GM18517 (cell line): Measurements from ENCODE around the gene MLX.
"Not testable (repeated sequence)": the region's sequence is repeated elsewhere in the genome, so short reads cannot be mapped to it uniquely, and the experiment has no call there.

Source experiments
- ATAC-seq: cut with Tn5 transposase; IDR thresholded peaks from one replicate; pipeline ENCODE4 v1.9.1; 2021; ENCODE audit warnings: mild to moderate bottlenecking, moderate library complexity; ENCODE audit not compliant: unreplicated experiment

Gene MLX

GRCh38 chr17:42577532-42578281 is 10.8 kb downstream of the MLX start, which contains the start of gene PSMC3IP:
Gene PSMC3IP (minus strand): TSS chr17:42577729. CDS start chr17:42577686, 43 bp downstream.
- peak; percentile 51 for ATAC-seq

DNA sequence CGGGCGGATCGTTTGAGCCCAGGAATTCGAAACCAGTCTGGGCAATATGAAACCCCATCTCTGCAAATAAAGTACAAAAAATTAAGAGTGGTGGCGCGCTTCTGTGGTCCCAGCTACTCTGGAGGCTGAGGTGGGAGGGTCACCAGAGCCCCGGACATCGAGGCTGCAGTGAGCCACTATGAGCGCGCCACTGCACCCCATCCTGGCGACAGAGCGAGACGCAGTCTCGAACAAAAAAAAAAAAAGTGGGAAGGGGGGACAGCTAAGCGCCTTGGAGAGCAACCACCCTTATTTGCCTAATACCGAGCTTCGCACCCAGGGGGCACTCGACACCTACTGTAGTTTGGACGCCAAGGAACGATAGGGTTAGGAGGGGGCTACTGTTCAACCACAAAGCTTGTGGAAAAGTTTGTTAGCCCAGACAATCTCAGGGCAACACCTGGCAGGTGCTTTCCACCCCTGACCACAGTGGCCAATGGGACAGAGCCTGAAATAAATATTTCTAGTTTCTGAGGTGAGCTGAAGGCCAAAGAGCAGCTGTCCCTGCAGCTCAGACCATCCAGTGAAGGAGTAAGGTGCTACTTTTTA is 11.5 kb downstream of the MLX start:
- ATAC-seq, result peak; percentile 58

- ATAC-seq, result no peak
These were observed 13.1 kb downstream of the MLX start for GRCh38 chr17:42579794-42580551.

DNA sequence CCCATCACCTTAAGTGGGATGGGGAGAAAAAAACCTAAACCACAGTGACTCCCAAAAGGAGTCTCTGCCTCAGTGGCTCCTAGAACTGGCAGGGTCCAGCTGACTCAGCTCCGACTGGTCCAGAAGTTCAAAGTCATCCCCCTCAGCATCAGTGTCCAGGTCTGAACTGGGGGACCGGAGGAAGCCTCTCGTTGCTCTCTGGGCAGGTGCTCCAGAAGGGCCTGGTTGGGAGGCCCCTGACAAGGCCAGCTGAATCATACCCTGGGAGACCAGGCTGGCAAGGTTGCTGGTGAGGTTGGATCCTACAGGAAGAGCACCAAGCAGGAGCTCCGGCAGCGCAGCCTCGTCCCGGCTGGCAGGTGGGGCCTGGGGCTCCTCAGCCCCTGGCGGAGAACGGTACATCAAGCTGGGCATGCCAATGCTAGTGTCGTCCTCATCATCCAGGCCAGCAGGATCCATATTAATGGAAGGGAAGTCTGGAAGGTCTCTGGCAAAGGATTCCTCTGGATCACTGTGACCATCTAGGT is 14.9 kb downstream of the MLX start:
- ATAC-seq, result no peak

- ATAC-seq, result no peak
These were observed 18.0 kb downstream of the MLX start for GRCh38 chr17:42584880-42585279.

DNA sequence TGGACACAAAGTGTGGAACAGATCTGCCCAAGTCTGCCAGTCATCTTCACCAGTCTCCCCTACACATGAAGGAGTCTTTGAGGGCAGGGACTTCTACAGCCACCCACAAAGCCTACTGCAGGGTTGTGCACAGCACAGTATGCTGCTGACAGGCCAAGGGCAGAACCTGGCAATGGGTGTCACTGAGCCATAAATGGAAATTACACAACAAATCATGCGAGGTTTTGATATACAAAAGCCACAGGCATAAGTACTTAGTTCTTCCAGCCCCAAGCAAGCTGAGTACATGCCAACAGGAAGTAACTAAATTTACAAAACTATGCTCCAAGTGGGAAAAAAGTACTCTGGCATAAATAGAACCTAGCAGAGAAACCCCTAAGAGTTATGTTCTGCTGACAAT is 18.5 kb downstream of the MLX start:
- ATAC-seq, result no peak

DNA sequence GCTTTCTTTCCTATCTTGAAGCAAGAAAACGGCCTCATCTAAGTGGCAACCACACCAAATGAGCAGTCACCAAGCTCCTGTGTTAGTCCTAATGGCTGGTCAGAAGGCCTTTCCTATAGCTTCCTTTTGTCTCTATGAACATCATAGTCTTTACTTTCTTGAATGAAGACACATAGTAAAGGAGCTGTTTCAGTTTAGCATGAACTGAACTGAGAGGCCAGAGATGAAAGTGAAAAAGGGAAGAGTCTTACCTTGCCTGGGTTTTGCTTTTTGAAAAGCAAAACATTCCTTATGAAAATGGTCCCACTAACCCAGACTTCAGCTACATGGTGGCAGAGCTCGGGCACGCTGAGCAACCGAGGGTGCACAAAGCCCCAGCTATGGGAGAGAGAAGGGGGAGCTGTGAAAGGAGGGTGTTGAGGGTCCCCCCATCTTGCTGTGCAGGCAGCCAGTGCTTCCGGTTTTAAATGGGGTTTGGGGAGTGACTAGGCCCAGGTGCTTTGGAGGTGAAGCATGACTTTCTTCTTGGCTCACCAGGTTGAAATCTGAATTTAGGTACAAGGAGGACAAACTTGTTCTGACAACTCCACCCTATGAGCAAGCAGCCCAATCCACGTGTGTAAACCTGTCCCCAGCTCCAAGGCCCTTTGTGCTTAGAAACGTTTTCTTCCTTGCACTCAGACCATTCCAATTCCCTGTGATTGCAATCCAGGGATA is 19.8 kb downstream of the MLX start:
- no peak for ATAC-seq

DNA sequence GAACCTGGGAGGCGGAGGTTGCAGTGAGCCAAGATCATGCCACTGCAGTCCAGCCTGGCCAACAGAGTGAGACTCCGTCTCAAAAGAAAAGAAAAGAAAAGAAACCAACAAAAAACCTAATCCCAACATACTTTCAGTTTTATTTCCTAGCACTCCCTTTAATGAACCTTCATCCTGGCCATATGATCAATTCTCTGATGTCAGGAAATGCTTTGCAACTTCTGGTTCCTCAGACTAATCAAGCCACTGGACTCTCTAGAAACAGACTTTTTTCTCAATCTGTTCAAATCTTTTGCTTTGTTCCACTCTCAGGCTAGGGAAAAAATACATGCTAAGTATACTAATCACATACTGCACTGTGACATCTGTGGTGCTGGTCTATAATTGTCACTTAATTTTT is 24.0 kb downstream of the MLX start:
- ATAC-seq, result no peak

GRCh38 chr17:42591411-42591810 is 24.5 kb downstream of the MLX start:
- no peak for ATAC-seq

- ATAC-seq, result no peak
These were observed 29.5 kb downstream of the MLX start for GRCh38 chr17:42596386-42596785.

GRCh38 chr17:42598905-42599304 is 32.0 kb downstream of the MLX start:
- no peak for ATAC-seq

- ATAC-seq, result no peak
These were observed 36.4 kb downstream of the MLX start for GRCh38 chr17:42603318-42603717.

DNA sequence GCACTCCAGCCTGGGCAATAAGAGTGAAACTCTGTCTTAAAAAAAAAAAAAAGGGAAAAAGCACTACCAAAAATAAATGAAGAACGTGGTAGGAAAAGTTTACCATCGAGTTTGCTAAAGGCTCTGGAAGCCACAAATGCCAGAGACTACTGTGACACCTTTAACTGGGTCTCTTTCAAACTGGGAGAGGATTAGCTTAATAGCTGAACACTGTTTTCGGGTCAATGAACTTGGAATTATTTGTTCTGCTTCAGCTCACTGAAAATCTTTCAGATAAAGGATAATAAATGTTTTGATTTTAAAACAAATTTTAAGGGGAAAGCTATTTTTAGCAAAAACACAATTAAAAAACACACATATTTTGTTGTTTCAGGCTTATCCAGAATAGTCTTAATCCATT is 40.9 kb downstream of the MLX start:
- no peak for ATAC-seq

DNA sequence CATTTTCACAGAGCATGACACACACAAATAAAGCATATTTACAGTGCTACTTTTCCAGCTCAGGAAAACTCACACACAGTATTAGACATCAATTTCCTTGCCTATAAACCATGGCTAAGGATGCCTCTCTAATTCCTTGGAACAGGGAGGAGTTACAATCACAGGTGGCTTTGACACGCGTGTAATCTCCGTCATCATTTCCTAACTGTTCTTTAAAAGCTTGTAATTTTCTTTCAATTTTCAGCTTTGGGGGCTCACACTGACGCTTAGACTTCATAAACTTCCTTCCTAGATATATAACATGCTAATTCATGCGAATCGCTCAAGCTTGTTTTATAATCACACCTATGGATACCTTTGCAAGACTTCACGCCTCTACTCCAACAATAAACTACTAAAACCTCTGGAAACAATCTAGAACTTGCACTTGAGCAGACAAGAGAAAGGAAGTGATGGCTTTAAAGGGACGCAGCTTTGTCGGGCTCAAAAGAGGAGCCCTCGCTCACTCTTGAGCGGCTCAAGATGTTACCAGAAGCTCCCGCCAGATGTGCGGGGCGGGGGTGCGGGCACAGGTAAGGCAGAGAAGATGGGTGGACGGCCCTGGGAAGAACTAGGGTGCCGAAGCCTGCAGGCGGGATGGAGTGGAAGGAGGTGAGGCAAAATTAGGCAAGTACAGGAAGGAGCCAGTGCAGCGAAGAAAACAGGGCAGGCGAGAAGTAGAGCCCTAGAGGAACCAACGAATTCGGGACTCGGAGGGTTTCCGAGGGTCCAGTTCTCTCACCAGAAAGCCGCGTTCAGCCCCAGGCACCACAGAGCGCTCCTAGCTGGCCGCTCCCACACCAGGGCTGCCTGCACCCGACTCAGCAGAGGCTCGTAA is 41.6 kb downstream of the MLX start:
- peak; percentile 38 for ATAC-seq

GRCh38 chr17:42609182-42609813 is 42.4 kb downstream of the MLX start, which contains the start of the genes RETREG3 and TUBG1:
Gene RETREG3 (minus strand): TSS chr17:42609374. CDS start chr17:42609324, 50 bp downstream.
Gene TUBG1 (plus strand): TSS chr17:42609683. CDS start chr17:42609738, 55 bp downstream.
- peak; percentile 87 for ATAC-seq

GRCh38 chr17:42609814-42610801 is 43.2 kb downstream of the MLX start:
- ATAC-seq, result not testable (repeated sequence)

DNA sequence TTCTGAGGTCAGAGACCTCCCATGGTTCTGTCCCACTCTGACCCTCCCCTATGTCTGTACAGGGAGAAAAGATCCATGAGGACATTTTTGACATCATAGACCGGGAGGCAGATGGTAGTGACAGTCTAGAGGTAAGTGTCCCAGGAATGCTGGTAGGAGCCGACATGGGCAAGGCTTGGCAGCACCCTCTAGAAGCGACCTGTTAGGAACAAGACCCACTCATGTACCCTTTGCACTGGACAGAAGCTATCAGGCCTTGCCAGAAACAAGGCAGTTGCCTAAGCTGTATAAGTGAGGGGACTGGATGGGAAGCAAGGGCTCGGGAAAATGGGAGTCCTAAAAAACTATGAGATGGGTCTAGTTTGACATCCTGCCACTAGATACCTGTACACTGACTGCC is 45.1 kb downstream of the MLX start:
- no peak for ATAC-seq

GRCh38 chr17:42613699-42614295 is 46.9 kb downstream of the MLX start:
- ATAC-seq, result no peak
